Effector memory CD4-positive, alpha-beta T cell (primary cell): ENCODE measurements around the gene CSMD2.

Experiments
- DNase-seq, 3 donors: peaks; one replicate each; pipeline ENCODE4 v3.0.0-alpha.2; 2020
- H3K27ac ChIP-seq: 2 replicates; pipeline ENCODE4 v1.7.0; 2013; ENCODE audit warnings: mild to moderate bottlenecking, low read length, moderate library complexity; ENCODE audit not compliant: insufficient read depth, poor library complexity, severe bottlenecking
- H3K27me3 ChIP-seq: replicated peaks from 2 replicates; pipeline ENCODE4 v1.7.0; 2013; ENCODE audit warnings: mild to moderate bottlenecking, low read length; ENCODE audit not compliant: insufficient read depth, control insufficient read depth, poor library complexity, severe bottlenecking
- H3K36me3 ChIP-seq: 2 replicates; pipeline ENCODE4 v1.7.0; 2013; ENCODE audit warnings: mild to moderate bottlenecking, low read length, moderate library complexity; ENCODE audit not compliant: control insufficient read depth, insufficient read depth
- H3K4me1 ChIP-seq: 2 replicates; pipeline ENCODE4 v1.7.0; 2013; ENCODE audit warnings: low read length, mild to moderate bottlenecking; ENCODE audit not compliant: control insufficient read depth, insufficient read depth, poor library complexity, severe bottlenecking
- H3K4me3 ChIP-seq: 2 replicates; pipeline ENCODE4 v1.7.0; 2013; ENCODE audit warnings: low read length, low read depth, mild to moderate bottlenecking; ENCODE audit not compliant: insufficient read depth, poor library complexity, severe bottlenecking
- H3K9me3 ChIP-seq: 2 replicates; pipeline ENCODE4 v1.7.0; 2013; ENCODE audit warnings: mild to moderate bottlenecking, low read length, moderate library complexity; ENCODE audit not compliant: control insufficient read depth

The CSMD2 gene

DNA sequence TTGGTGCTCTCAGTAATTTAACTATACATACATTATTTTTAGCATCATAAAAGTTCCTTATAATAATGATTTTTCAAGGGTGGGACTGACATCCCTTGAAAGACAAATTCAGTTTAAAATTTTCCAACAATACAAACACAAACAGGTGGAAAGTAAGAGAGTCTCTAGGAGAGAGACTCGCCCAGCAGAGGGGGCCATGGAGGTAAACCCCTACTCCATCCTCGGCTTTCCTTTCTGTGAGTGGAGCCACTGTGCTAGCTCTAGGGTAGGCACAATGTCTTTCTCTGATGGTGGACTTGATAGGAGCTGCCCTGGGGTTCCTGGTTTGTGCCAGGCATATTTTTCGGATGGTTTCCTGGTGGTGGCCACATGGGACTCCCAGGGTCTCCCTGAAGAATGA lies 8.3 kb downstream of the CSMD2 start:
- no peak overlapping the region for H3K27ac ChIP-seq
- H3K36me3 ChIP-seq: no peaks in the 10 kb centered on the region
- H3K27me3 ChIP-seq: peaks cover 4% of the 10 kb centered on the region
- H3K9me3 ChIP-seq: no peaks in the 10 kb centered on the region
- no peak overlapping the region for H3K4me3 ChIP-seq
- no peaks in the 10 kb centered on the region for H3K4me1 ChIP-seq
- DNase-seq: no peak

DNA sequence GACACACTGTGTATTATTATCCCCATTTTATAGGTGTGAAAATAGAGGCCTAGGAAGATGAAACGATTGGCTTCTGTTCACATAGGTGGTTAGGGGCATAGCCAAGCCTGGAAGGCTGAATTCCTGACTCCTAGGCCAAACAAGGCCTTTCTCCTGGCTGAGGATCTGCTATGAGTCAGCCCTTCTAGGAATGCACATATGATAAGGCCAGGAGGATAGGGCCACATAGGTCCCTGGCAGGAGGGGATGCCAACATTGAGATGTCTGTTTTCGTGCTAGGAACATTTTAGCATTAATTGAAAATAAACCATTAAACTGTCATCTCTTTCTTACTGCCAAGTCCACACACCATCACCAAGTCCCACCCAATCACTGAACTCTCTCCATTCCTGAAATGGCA lies 9.2 kb downstream of the CSMD2 start:
- no peak overlapping the region for H3K27ac ChIP-seq
- H3K9me3 ChIP-seq: no peaks in the 10 kb centered on the region
- DNase-seq: no peak
- no peaks in the 10 kb centered on the region for H3K36me3 ChIP-seq
- H3K27me3 ChIP-seq: peaks cover 4% of the 10 kb centered on the region
- no peaks in the 10 kb centered on the region for H3K4me1 ChIP-seq
- H3K4me3 ChIP-seq: no peak overlapping the region

DNA sequence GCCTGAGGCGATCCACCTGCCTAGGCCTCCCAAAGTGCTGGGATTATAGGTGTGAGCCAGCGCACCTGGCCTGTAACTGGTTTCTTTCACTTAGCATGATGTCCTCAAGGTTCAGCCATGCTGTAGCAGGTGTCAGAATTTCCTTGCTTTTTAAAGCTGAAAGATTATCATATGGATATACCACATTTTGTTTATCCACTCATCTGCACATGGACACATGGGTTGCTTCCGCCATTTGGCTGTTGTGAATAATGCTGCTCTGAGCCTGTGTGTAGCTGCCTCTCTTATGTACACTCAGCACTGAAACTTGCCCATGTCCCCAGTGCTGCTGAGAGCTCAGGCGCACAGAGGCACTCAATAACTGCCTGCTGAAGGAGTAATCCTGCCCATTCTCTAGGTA lies 11.8 kb downstream of the CSMD2 start:
- Histone ChIP-seq H3K4me1 (no peaks in the 10 kb centered on the region), H3K4me3 (no peak overlapping the region), H3K9me3 (no peaks in the 10 kb centered on the region), H3K27me3 (no peaks in the 10 kb centered on the region), H3K36me3 (no peaks in the 10 kb centered on the region), H3K27ac (no peak overlapping the region)
- DNase-seq: no peak

DNA sequence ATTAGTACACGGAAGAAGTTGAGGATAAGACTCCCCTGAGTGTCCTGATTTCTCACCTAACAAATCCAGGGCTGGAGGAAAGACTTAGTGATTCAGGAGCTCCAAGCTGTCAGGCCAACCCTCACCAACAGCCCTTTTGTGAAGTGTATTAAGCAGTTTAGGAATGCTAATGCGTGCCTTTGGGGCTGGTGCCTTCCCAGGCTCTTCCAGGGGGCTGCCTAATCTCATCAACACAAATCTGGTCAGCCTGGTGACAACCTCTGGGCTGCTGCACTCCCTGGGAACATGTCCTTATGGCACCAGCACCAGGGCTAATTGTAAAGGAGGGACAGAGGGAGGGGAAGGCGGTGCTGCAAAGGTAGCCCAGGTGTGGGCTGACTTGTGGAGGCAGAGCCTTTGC lies 15.5 kb downstream of the CSMD2 start:
- H3K4me1 ChIP-seq: no peaks in the 10 kb centered on the region
- DNase-seq: no peak
- no peak overlapping the region for H3K27ac ChIP-seq
- no peaks in the 10 kb centered on the region for H3K27me3 ChIP-seq
- no peaks in the 10 kb centered on the region for H3K9me3 ChIP-seq
- H3K4me3 ChIP-seq: no peak overlapping the region
- H3K36me3 ChIP-seq: no peaks in the 10 kb centered on the region

DNA sequence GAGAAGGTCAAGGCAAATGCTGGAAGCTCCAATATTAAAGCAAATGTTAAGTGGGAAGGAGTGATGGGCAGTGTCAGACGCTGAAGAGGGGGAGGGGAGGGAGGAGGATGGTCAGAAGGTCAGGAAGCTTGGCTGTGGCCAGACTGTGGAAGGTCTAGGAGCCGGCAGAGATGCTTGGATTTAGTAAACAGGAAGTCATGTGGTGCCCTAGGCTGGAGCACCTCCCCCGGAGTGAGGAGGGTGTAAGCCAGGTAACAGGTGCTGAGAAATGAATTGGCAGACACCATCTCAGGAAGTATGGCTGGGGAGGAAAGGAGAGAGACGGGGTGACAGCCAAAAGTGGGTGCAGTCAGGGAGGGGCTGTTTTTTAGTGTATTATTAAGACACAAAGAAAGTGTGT lies 17.7 kb downstream of the CSMD2 start:
- no peaks in the 10 kb centered on the region for H3K9me3 ChIP-seq
- H3K27me3 ChIP-seq: no peaks in the 10 kb centered on the region
- DNase-seq: no peak

DNA sequence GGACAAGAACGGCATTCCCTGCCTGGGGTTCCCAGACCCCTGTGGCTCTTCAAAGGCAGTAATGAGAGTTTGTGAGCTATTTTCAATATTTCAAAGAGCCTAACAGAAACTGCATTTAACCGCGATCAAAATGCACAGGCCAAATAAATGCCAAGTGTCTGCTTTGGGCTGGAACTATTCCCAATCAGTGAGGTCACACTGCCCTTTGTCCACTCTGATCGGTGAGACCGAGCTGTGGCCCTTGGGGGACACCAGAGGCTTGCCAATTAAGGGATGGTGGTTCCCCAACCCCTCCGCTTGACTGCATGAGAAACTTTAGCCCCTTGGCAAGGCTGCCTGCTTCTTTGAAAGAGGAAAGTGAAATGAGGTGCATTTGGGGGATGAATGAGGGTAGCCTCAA lies 20.3 kb downstream of the CSMD2 start:
- DNase-seq: no peak
- Histone ChIP-seq H3K4me3 (no peak overlapping the region), H3K27ac (no peak overlapping the region), H3K4me1 (no peaks in the 10 kb centered on the region), H3K27me3 (no peaks in the 10 kb centered on the region), H3K9me3 (no peaks in the 10 kb centered on the region), H3K36me3 (no peaks in the 10 kb centered on the region)

More for the DNA sequence above, 17.7 kb downstream of the CSMD2 start:
- H3K4me3 ChIP-seq: no peak overlapping the region
- H3K4me1 ChIP-seq: no peaks in the 10 kb centered on the region
- no peaks in the 10 kb centered on the region for H3K36me3 ChIP-seq
- H3K27ac ChIP-seq: no peak overlapping the region

DNA sequence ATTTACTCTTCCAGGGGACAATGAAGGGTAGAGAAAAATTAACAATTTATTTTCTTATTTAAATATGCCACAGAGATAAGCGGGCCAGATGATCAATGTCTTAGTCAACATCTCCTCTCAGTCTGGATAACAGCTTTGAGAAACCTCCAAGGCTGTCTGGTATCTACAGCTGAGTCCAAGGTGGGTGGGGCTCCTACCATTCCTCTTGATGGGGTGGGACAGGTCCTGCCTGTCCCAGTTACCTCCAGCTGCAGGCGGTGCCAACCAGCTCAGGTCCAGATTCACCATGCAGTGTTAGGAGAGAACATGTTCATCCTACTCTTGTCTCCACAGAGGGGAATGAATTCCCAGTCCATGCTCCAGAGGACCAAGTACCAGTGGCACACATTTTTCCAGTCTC lies 21.1 kb downstream of the CSMD2 start:
- Histone ChIP-seq H3K36me3 (no peaks in the 10 kb centered on the region), H3K4me1 (no peaks in the 10 kb centered on the region), H3K27ac (no peak overlapping the region), H3K9me3 (no peaks in the 10 kb centered on the region), H3K4me3 (no peak overlapping the region), H3K27me3 (no peaks in the 10 kb centered on the region)
- DNase-seq: no peak

DNA sequence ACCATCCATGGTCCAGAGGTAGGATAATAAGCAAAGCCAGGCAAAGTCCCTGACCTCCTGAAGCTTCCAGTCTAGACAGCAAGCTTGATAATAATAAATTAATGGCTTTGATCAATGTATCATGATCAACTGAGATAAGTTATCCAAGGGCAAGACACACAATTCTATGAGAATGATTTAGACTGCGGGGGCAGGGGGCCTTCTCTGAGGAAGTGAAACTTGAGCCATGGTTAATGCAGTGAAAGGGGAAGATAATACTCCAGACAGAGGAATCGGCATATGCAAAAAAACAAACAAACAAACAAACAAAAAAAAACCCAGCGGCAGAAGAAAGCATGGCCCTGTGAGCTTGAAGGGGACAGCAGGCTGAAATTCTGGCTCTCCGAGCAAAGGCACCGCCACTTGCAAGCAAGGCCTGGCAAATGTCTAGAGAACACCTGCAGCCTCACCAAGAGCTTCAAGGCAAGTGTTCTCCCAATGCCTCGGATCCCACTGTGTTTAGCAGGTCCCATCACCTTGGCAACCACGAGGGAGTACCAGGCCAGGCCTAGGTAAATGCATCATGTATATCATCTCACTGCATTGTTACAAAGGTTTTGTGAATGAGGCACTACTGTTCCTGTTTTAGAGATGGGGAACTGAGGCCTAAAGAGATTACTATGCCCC lies 24.9 kb downstream of the CSMD2 start:
- DNase-seq: no peak
- no peaks in the 10 kb centered on the region for H3K4me1 ChIP-seq
- no peaks in the 10 kb centered on the region for H3K27me3 ChIP-seq

DNA sequence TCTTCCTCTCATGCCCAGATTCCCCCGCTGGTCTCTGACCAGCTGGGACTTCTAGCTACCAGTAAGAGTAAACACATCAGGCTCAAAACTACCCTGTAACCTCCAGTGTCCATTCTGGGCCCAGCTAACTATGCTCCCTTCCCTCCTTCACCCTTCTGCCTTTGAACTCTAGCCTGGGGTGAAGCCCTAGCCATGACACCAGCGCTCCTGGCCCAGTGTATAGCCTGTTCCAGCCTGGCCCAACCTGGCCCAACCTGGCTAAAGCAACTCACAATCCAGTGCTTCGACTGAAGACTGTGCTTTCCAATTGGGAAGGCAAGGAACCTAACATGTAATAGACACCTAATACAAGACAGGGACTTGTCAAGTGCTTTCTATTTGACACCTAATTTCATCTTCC lies 27.6 kb downstream of the CSMD2 start:
- Histone ChIP-seq H3K4me1 (no peaks in the 10 kb centered on the region), H3K4me3 (no peak overlapping the region), H3K9me3 (no peaks in the 10 kb centered on the region), H3K27ac (no peak overlapping the region), H3K36me3 (no peaks in the 10 kb centered on the region), H3K27me3 (no peaks in the 10 kb centered on the region)
- DNase-seq: no peak

More for the DNA sequence above, 24.9 kb downstream of the CSMD2 start:
- Histone ChIP-seq H3K36me3 (no peaks in the 10 kb centered on the region), H3K4me3 (no peak overlapping the region), H3K27ac (no peak overlapping the region), H3K9me3 (no peaks in the 10 kb centered on the region)

DNA sequence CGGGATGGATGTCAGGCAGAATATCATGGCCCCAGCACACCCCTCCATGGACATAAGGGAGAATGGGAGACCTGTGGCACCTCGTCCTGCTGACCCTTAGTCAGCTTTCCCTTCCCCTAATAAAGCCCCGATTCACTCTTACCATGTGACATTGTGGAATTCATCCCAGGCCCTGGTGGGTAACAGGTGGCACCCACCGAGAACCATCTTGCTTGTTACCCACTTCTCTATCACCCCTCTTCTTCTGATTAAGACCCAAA lies 32.9 kb downstream of the CSMD2 start:
- no peaks in the 10 kb centered on the region for H3K4me1 ChIP-seq
- DNase-seq: no peak
- H3K27ac ChIP-seq: no peak overlapping the region
- H3K4me3 ChIP-seq: no peak overlapping the region
- no peaks in the 10 kb centered on the region for H3K27me3 ChIP-seq
- H3K36me3 ChIP-seq: no peaks in the 10 kb centered on the region
- H3K9me3 ChIP-seq: no peaks in the 10 kb centered on the region
